H9 (cell line): ENCODE measurements around the gene DACT2. TPM values are rescaled to one million over a fixed set of nuclear protein-coding genes. Genes with fewer than 3 reads are reported as not detected.

Experiments
- DNase-seq: peaks from one replicate; pipeline ENCODE4 v3.0.0-alpha.2; 2017
- H2AFZ ChIP-seq: one replicate; pipeline ENCODE4 v1.6.1; 2013; ENCODE audit warnings: mild to moderate bottlenecking, low read length, control low read depth, moderate library complexity
- H2AK5ac ChIP-seq: 2 replicates; pipeline ENCODE4 v1.6.1; 2013; ENCODE audit warnings: low read length, control low read depth, mixed read lengths; ENCODE audit not compliant: insufficient read length
- H2BK120ac ChIP-seq: one replicate; pipeline ENCODE4 v1.6.1; 2013; ENCODE audit warnings: low read depth, mild to moderate bottlenecking, low read length, control low read depth, inconsistent platforms; ENCODE audit not compliant: poor library complexity, severe bottlenecking
- H2BK12ac ChIP-seq: 2 replicates; pipeline ENCODE4 v1.6.1; 2013; ENCODE audit warnings: low read length, control low read depth, mixed read lengths, low read depth; ENCODE audit not compliant: insufficient read length
- H2BK15ac ChIP-seq: 2 replicates; pipeline ENCODE4 v1.6.1; 2013; ENCODE audit warnings: low read depth, low read length, control low read depth
- H2BK20ac ChIP-seq: one replicate; pipeline ENCODE4 v1.6.1; 2013; ENCODE audit warnings: low read depth, mild to moderate bottlenecking, low read length, control low read depth, inconsistent platforms; ENCODE audit not compliant: poor library complexity, severe bottlenecking
- H2BK5ac ChIP-seq: 2 replicates; pipeline ENCODE4 v1.6.1; 2013; ENCODE audit warnings: low read length, control low read depth, mixed read lengths; ENCODE audit not compliant: insufficient read length
- H3K14ac ChIP-seq: 2 replicates; pipeline ENCODE4 v1.6.1; 2013; ENCODE audit warnings: low read length, control low read depth; ENCODE audit not compliant: insufficient read depth
- H3K18ac ChIP-seq: 2 replicates; pipeline ENCODE4 v1.6.1; 2013; ENCODE audit warnings: low read depth, mild to moderate bottlenecking, mixed read lengths, low read length, control low read depth; ENCODE audit not compliant: insufficient read length
- H3K23ac ChIP-seq: 2 replicates; pipeline ENCODE4 v1.6.1; 2013; ENCODE audit warnings: low read length, control low read depth, mixed read lengths, low read depth; ENCODE audit not compliant: insufficient read length
- H3K23me2 ChIP-seq: 2 replicates; pipeline ENCODE4 v1.6.1; 2013; ENCODE audit warnings: low read depth, mild to moderate bottlenecking, mixed read lengths, low read length, control low read depth; ENCODE audit not compliant: insufficient read length, poor library complexity, severe bottlenecking
- H3K27ac ChIP-seq: 2 replicates; pipeline ENCODE4 v1.5.1; 2013; ENCODE audit warnings: low read length, control low read depth, mixed read lengths, low read depth; ENCODE audit not compliant: insufficient read length
- H3K27me3 ChIP-seq: 2 replicates; pipeline ENCODE4 v1.6.1; 2013; ENCODE audit warnings: low read length, control low read depth, inconsistent platforms; ENCODE audit not compliant: insufficient read depth
- H3K4ac ChIP-seq: 2 replicates; pipeline ENCODE4 v1.6.1; 2013; ENCODE audit warnings: low read depth, mild to moderate bottlenecking, control low read depth, inconsistent platforms, low read length, moderate library complexity
- H3K4me1 ChIP-seq: 2 replicates; pipeline ENCODE4 v1.6.1; 2013; ENCODE audit warnings: low read length, control low read depth, inconsistent platforms; ENCODE audit not compliant: insufficient read depth
- H3K4me2 ChIP-seq: 2 replicates; pipeline ENCODE4 v1.6.1; 2013; ENCODE audit warnings: low read length, control low read depth, mixed read lengths; ENCODE audit not compliant: insufficient read length, insufficient read depth
- H3K56ac ChIP-seq: 2 replicates; pipeline ENCODE4 v1.6.1; 2013; ENCODE audit warnings: low read depth, mild to moderate bottlenecking, mixed read lengths, low read length, control low read depth; ENCODE audit not compliant: insufficient read length
- H3K79me1 ChIP-seq: 2 replicates; pipeline ENCODE4 v1.6.1; 2013; ENCODE audit warnings: low read depth, mild to moderate bottlenecking, moderate library complexity, low read length, control low read depth, inconsistent platforms; ENCODE audit not compliant: insufficient read depth, poor library complexity, severe bottlenecking
- H3K79me2 ChIP-seq: 2 replicates; pipeline ENCODE4 v1.6.1; 2013; ENCODE audit warnings: low read length, control low read depth, inconsistent platforms; ENCODE audit not compliant: insufficient read depth
- H3K9ac ChIP-seq: 2 replicates; pipeline ENCODE4 v1.6.1; 2013; ENCODE audit warnings: low read length, control low read depth, mixed read lengths; ENCODE audit not compliant: insufficient read length; ENCODE audit errors: extremely low read depth
- H3K9me3 ChIP-seq: one replicate; pipeline ENCODE4 v1.6.1; 2013; ENCODE audit warnings: low read depth, low read length, inconsistent platforms; ENCODE audit not compliant: control insufficient read depth
- H3T11ph ChIP-seq: one replicate; pipeline ENCODE4 v1.6.1; 2013; ENCODE audit warnings: mild to moderate bottlenecking, low read length, control low read depth, inconsistent platforms
- H4K20me1 ChIP-seq: one replicate; pipeline ENCODE4 v1.6.1; 2013; ENCODE audit not compliant: control insufficient read depth, insufficient read length, insufficient read depth
- H4K5ac ChIP-seq: 2 replicates; pipeline ENCODE4 v1.6.1; 2013; ENCODE audit warnings: low read depth, mild to moderate bottlenecking, mixed read lengths, low read length, control low read depth; ENCODE audit not compliant: insufficient read length
- H4K8ac ChIP-seq: replicated peaks from 2 replicates; pipeline ENCODE4 v1.6.1; 2013; ENCODE audit warnings: low read length, control low read depth, mixed read lengths, low read depth; ENCODE audit not compliant: insufficient read length
- H4K91ac ChIP-seq: 2 replicates; pipeline ENCODE4 v1.6.1; 2013; ENCODE audit warnings: low read depth, mild to moderate bottlenecking, moderate library complexity, mixed read lengths, low read length, control low read depth; ENCODE audit not compliant: insufficient read length
- H3K27ac Mint-ChIP-seq, 3 experiments: 2 replicates in 2 of 3; 3 replicates in 1 of 3; pipeline ENCODE4 v1.8.0; 2020 to 2021; ENCODE audit warnings: mixed read lengths in 3 of 3, mild to moderate bottlenecking in 1 of 3, moderate library complexity in 1 of 3
- H3K27me3 Mint-ChIP-seq: 2 replicates; pipeline ENCODE4 v1.8.0; 2021; ENCODE audit warnings: low read depth, mild to moderate bottlenecking, moderate library complexity, mixed read lengths
- H3K36me3 Mint-ChIP-seq, 3 experiments: 2 replicates in 2 of 3; 3 replicates in 1 of 3; pipeline ENCODE4 v1.8.0; 2020 to 2021; ENCODE audit warnings: low read depth in 3 of 3, mixed read lengths in 3 of 3; ENCODE audit not compliant: insufficient read depth in 1 of 3
- H3K4me1 Mint-ChIP-seq, 2 experiments: 2 replicates each; pipeline ENCODE4 v1.8.0; 2020; ENCODE audit warnings: mixed read lengths in 2 of 2
- H3K4me3 Mint-ChIP-seq, 2 experiments: 2 replicates in 1 of 2; 3 replicates in 1 of 2; pipeline ENCODE4 v1.8.0; 2020 to 2021; ENCODE audit warnings: mild to moderate bottlenecking in 2 of 2, mixed read lengths in 2 of 2, moderate library complexity in 1 of 2
- H3K9me3 Mint-ChIP-seq, 2 experiments: 2 replicates in 1 of 2; 3 replicates in 1 of 2; pipeline ENCODE4 v1.8.0; 2020; ENCODE audit warnings: mild to moderate bottlenecking in 2 of 2, mixed read lengths in 2 of 2, moderate library complexity in 1 of 2
- CTCF ChIP-seq: fragments of 200-600 bp; sonication (generic); conservative IDR thresholded peaks from 3 replicates; pipeline ENCODE4 v1.8.0; 2021; ENCODE audit warnings: antibody characterized with exemption, mild to moderate bottlenecking
- WGBS: extraction: QIAGEN DNeasy Blood & Tissue Kit; methylation state at CpG from one replicate; pipeline ENCODE4 v1.1.7; 2013; ENCODE audit warnings: missing lambda C conversion rate, low lambda C conversion rate, mixed read lengths; ENCODE audit not compliant: insufficient read length; ENCODE audit errors: extremely low coverage; 5-methylcytosine and 5-hydroxymethylcytosine counted together
- total RNA-seq: library from RNA; stranded (reverse); gene quantifications from 2 replicates; pipeline ENCODE4 v1.2.1, GENCODE V29; 2021

The DACT2 gene
- total RNA-seq, 1 experiment from 2014 or later = 1.8 TPM

DNA sequence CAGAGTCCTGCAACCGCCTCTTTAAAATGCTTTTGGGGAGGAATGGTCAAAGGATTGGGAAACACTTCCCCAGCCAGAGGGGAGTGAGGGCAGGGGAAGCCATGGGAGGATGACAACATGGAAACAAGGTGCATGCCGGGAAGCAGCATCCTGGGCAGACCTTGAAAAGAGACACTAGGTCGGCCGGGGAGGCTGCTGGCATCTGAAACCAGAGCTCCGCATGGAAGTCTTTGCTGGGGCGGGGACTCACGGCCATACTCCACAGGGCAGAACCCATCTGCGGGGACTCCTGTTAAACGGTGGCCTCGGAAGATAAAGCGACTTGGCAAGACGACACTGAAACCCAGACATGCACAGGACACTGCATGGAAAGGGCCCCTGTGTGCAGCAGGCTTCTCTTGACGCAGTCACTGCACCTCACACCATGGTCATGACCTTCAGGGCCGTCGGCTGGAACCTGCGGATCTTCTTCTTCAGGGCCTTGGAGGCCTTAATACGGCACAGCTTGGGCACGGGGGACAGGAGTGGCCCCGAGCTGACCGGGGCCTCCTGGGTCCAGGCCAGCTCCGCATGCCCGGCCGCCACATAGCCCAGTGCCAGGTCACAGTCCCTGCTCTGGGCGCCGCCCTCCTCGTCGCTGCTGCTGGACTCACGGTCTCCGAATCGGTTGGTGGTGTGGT, 12.4 kb downstream of the DACT2 start:
- Histone ChIP-seq H2BK20ac (no peak overlapping the region), H3K79me1 (no peaks in the 10 kb centered on the region), H3K9ac (no peak overlapping the region), H3K14ac (no peak overlapping the region), H3K9me3 (no peaks in the 10 kb centered on the region), H3K23me2 (no peaks in the 10 kb centered on the region), H4K91ac (no peak overlapping the region), H3K79me2 (no peaks in the 10 kb centered on the region), H3T11ph (no peak overlapping the region), H3K27ac (no peak overlapping the region), H2AFZ (no peak overlapping the region), H2BK120ac (no peak overlapping the region), H2AK5ac (no peak overlapping the region), H2BK12ac (no peak overlapping the region), H4K20me1 (no peaks in the 10 kb centered on the region), H2BK15ac (no peak overlapping the region), H4K8ac (no peak overlapping the region), H3K4ac (no peak overlapping the region), H4K5ac (no peak overlapping the region), H3K18ac (no peak overlapping the region), H3K56ac (no peak overlapping the region), H3K4me2 (no peak overlapping the region), H3K27me3 (no peaks in the 10 kb centered on the region), H2BK5ac (no peak overlapping the region), H3K4me1 (peaks cover 5% of the 10 kb centered on the region; the same call in 1 of the 2 replicates), H3K23ac (no peak overlapping the region)
- Mint-ChIP-seq H3K27me3 (peaks cover 38% of the 10 kb centered on the region), H3K27ac (no peak overlapping the region), H3K9me3 (no peaks in the 10 kb centered on the region), H3K36me3 (peaks cover 0 to 11% (median 11%) of the 10 kb centered on the region in 3 experiments; a peak in 6 of 7 replicates), H3K4me1 (peaks cover 26 to 30% of the 10 kb centered on the region in 2 experiments), H3K4me3 (no peak overlapping the region)
- no peak for TF ChIP-seq CTCF
- DNase-seq = no peak
- no CpG with 5 or more reads among the region's 30 CpGs for WGBS
